Measurements from ENCODE around the gene ARG1.

ARG1 gene

DNA sequence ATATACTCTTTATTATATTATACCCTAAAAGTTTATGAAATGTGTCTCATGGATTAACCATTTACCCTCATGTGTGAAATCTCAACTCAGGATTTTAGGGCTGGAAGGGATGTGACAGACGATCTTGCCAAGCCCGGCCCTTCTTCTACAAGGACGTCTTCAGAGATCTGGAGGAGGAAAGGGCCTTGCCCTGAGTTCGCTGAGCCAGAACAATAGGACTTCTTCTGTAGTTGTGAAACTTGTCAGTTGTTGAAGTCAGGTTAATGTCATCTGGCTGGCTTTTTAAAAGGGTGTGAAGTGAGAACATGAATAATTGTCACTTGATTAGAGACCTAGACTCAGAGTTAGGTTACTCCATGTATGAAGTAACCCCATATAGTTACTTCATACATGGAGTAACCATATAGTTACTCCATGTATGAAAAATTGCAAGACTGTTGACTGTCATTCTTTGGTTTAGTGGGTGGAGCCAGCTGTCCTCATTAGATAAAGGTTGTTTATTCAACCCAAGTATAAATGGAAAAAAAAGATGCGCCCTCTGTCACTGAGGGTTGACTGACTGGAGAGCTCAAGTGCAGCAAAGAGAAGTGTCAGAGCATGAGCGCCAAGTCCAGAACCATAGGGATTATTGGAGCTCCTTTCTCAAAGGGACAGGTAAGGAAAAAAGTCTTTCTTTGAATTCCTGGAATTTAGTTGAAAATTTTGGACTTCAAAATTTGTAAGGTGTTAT is at the start of gene ARG1:
TSS of gene ARG1 (plus strand) at position 541 of the 730 bp plus-strand sequence. CDS start at position 598, 57 bp downstream.
- TF ChIP-seq, protein P1, sequence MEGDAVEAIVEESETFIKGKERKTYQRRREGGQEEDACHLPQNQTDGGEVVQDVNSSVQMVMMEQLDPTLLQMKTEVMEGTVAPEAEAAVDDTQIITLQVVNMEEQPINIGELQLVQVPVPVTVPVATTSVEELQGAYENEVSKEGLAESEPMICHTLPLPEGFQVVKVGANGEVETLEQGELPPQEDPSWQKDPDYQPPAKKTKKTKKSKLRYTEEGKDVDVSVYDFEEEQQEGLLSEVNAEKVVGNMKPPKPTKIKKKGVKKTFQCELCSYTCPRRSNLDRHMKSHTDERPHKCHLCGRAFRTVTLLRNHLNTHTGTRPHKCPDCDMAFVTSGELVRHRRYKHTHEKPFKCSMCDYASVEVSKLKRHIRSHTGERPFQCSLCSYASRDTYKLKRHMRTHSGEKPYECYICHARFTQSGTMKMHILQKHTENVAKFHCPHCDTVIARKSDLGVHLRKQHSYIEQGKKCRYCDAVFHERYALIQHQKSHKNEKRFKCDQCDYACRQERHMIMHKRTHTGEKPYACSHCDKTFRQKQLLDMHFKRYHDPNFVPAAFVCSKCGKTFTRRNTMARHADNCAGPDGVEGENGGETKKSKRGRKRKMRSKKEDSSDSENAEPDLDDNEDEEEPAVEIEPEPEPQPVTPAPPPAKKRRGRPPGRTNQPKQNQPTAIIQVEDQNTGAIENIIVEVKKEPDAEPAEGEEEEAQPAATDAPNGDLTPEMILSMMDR (IDR thresholded peaks at IDR 0.05) = no peak

GRCh38 chr6:131523988-131524673 is 48.9 kb upstream of the ARG1 start:
- TF ChIP-seq, protein P1 (IDR thresholded peaks at IDR 0.05) = no peak

- TF ChIP-seq, protein P1 (IDR thresholded peaks at IDR 0.05) = no peak
Observed at GRCh38 chr6:131524695-131525336, 48.2 kb upstream of the ARG1 start.

GRCh38 chr6:131532580-131533039 is 40.4 kb upstream of the ARG1 start:
- TF ChIP-seq, protein P1 (IDR thresholded peaks at IDR 0.05) = no peak

DNA sequence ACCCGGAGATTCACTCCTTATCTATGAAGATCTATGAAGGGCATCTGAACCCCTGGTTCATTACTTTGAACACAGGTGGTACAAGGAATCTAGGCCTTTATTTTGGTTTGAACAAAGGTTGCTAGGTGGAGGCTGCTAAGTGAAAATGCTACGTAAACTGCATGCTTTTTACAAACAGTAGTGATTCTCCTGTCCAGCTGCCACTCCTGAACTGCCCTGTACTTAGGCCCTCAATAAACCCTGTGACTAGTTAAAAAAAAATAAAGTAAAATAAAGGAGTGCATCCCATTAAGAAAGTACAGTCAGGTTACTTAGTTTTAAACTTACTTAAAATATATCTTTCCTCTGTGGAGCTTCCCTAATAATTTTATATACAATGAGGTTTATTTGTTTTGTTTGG is 27.7 kb upstream of the ARG1 start:
- TF ChIP-seq, protein P1 (IDR thresholded peaks at IDR 0.05) = no peak

DNA sequence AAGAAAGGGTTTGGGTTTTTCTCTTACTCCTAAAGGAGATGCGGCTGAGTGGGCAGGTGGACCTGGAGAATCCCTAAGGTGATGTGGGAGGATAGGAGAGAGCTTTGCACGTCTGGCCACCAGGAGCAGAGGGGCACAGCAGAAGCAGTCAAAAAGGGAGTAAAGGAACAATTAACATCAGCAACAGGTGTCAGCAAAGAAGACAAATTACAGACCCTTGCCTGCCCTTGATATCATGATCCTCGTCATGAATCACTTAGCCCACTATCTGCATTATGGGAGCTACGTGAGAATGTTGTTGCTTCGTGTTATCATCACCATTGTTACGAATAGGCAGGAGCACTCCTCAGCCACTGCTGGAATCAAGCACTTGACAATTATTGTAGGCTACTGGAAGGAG is 25.5 kb upstream of the ARG1 start:
- TF ChIP-seq, protein P1 (IDR thresholded peaks at IDR 0.05) = no peak

DNA sequence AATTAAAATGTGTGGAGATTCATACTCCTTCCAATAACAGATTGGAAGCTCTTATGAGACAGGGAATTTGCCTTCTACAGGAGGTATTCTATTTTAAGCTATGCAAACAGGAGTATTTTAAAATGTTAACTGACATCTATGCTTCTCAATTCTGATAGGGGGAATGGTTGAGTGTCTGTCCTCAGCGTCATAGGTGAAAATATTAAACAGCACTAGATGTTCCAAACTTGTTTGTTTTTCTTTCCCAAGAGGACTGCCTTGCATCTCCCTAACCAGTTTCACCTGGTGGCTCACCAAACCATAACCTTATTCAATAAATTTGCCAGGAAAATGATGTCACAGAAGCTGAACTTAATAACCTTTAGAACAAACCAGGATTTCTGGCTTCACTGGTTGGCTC is 24.6 kb upstream of the ARG1 start:
- TF ChIP-seq, protein P1 (IDR thresholded peaks at IDR 0.05) = no peak
